Testis (tissue), 3 donors: ENCODE data around the gene C4BPB. TPM values are rescaled to one million over a fixed set of nuclear protein-coding genes. Genes with fewer than 3 reads are reported as not detected.

Experiments
- DNase-seq: peaks from one replicate; pipeline ENCODE4 v3.0.0-alpha.2; 2019
- H3K27ac ChIP-seq, 2 donors: fragments of 200-600 bp; sonication (generic); one replicate each; pipeline ENCODE4 v1.5.1; 2019
- H3K27me3 ChIP-seq: fragments of 200-600 bp; sonication (generic); one replicate; pipeline ENCODE4 v1.5.1; 2019
- H3K36me3 ChIP-seq: fragments of 200-600 bp; sonication (generic); one replicate; pipeline ENCODE4 v1.5.1; 2017; ENCODE audit warnings: low read depth; ENCODE audit errors: missing control alignments
- H3K4me1 ChIP-seq: fragments of 200-600 bp; sonication (generic); one replicate; pipeline ENCODE4 v1.5.1; 2019
- H3K4me3 ChIP-seq, 2 donors: fragments of 200-600 bp; sonication (generic); one replicate each; pipeline ENCODE4 v1.5.1; 2017 to 2019
- H3K9me3 ChIP-seq: fragments of 200-600 bp; sonication (generic); one replicate; pipeline ENCODE4 v1.5.1; 2017
- POLR2A ChIP-seq: fragments of 450-650 bp; IDR thresholded peaks from one replicate; pipeline ENCODE4 v1.6.1; 2017; ENCODE audit warnings: antibody characterized with exemption, mild to moderate bottlenecking, moderate library complexity
- WGBS, 2 donors: methylation state at CpG; one replicate each; pipeline ENCODE4 v1.1.5; 2018; 5-methylcytosine and 5-hydroxymethylcytosine counted together
- intact Hi-C: fragments of 100-400 bp; cut with DNase I; formaldehyde crosslinking; loops from one replicate; pipeline ENCODE4 v1.15.1; 2023; ENCODE audit warnings: low total_unique reads
- polyA plus RNA-seq: library from polyadenylated mRNA; stranded (reverse); fragments of 350-450 nt; fragmentation: Illumina TruSeq; extraction: RNeasy Lipid Tissue Mini Kit (QIAGEN cat#74804); gene quantifications from one replicate; pipeline ENCODE4 v1.2.3, GENCODE V29; 2014; ENCODE audit warnings: low read depth, low replicate concordance; ENCODE audit not compliant: insufficient read depth
- total RNA-seq, 2 donors: library from RNA; depleted of rRNA; stranded (reverse); fragments of >200 nt; gene quantifications; one replicate each; pipeline ENCODE4 v1.2.3, GENCODE V29; 2016
- TF ChIP-seq, protein P1 (sequence below), 3 experiments: fragments of 450-650 bp in 2 of 3; fragments of 200-600 bp in 1 of 3; sonication (generic) in 1 of 3; IDR thresholded peaks; one replicate each; pipeline ENCODE4 v1.5.1; 2016 to 2019; ENCODE audit warnings: antibody characterized with exemption in 3 of 3, mild to moderate bottlenecking in 2 of 3, moderate library complexity in 1 of 3

C4BPB gene
- total and polyA plus RNA-seq, 3 donors from 2014 or later = 0.63 to 1.6 (median 0.87) TPM

DNA sequence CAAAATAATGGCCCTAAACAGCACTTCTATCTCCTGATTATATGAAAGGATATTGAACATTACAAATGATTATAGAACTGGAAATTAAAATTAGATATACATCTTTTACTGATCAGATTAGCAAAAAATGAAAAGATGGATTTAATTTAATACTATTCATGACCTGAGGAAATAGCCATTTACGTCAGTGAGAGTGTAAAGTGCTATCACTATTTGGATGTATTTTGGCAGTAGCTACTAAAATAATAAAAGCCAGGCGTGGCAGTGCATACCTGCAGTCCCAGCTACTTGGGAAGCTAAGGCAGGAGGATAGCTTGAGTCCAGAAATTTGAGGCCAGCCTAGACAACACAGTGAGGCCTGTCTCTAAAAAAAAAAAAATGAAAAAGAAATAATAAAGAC lies 5.3 kb downstream of the C4BPB start:
- TF ChIP-seq POLR2A = no peak
- TF ChIP-seq, protein P1, sequence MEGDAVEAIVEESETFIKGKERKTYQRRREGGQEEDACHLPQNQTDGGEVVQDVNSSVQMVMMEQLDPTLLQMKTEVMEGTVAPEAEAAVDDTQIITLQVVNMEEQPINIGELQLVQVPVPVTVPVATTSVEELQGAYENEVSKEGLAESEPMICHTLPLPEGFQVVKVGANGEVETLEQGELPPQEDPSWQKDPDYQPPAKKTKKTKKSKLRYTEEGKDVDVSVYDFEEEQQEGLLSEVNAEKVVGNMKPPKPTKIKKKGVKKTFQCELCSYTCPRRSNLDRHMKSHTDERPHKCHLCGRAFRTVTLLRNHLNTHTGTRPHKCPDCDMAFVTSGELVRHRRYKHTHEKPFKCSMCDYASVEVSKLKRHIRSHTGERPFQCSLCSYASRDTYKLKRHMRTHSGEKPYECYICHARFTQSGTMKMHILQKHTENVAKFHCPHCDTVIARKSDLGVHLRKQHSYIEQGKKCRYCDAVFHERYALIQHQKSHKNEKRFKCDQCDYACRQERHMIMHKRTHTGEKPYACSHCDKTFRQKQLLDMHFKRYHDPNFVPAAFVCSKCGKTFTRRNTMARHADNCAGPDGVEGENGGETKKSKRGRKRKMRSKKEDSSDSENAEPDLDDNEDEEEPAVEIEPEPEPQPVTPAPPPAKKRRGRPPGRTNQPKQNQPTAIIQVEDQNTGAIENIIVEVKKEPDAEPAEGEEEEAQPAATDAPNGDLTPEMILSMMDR (IDR thresholded peaks at IDR 0.05) = no peak
- Histone ChIP-seq H3K4me3 (no peak overlapping the region), H3K27me3 (no peaks in the 10 kb centered on the region), H3K4me1 (peaks cover 5% of the 10 kb centered on the region), H3K9me3 (no peaks in the 10 kb centered on the region), H3K27ac (no peak overlapping the region), H3K36me3 (no peaks in the 10 kb centered on the region)
- intact Hi-C loops = no loop called here
- 69 to 74% methylated on average over 2 of the region's 2 CpGs for WGBS, 2 donors
- no peak for DNase-seq

DNA sequence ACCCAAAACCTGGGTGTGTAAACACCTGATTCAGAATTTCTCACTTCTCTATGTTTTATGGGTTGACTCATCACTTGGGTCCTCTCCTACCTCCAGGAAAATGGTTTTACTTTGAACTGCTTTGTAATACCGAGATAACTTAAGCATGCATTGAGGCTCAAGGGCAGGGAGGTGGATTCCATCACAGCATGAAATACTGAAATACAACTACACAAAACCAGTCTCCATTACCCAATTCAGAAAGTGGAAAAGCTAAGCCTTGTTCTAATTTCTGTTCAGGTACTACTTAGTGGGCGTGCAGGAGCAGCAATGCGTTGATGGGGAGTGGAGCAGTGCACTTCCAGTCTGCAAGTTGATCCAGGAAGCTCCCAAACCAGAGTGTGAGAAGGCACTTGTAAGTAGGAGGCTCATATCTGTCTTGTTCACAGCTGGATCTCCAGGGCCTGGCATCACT lies 9.2 kb downstream of the C4BPB start:
- H3K4me3 ChIP-seq = no peak overlapping the region
- H3K27me3 ChIP-seq = no peaks in the 10 kb centered on the region
- TF ChIP-seq, protein P1 (IDR thresholded peaks at IDR 0.05) = no peak
- TF ChIP-seq POLR2A = no peak
- H3K27ac ChIP-seq = no peak overlapping the region
- DNase-seq = no peak
- intact Hi-C loops = no loop called here
- no peaks in the 10 kb centered on the region for H3K9me3 ChIP-seq
- H3K4me1 ChIP-seq = no peaks in the 10 kb centered on the region
- 84 to 90% methylated on average over 3 of the region's 3 CpGs for WGBS, 2 donors
- no peaks in the 10 kb centered on the region for H3K36me3 ChIP-seq

DNA sequence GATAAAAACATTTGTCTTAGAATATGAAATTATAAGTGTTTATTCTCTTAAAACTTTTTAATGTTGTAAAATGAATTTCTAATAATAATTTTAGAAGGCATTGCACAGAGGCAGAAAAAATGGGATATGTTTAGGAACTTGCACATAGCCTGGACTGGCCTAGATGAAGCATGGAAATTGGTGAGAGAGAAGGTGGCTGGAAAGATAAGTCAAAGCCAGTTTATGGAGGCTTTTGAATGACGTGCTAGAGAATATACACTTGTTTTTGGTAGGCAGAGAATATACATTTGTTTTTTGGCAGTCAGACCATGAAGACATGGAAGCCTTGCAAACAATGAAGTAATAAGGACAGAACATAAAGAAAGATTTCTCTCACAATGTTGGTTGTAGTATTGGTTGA lies 13.1 kb downstream of the C4BPB start:
- Histone ChIP-seq H3K36me3 (no peaks in the 10 kb centered on the region), H3K9me3 (no peaks in the 10 kb centered on the region), H3K27me3 (no peaks in the 10 kb centered on the region), H3K27ac (no peak overlapping the region), H3K4me1 (no peaks in the 10 kb centered on the region), H3K4me3 (no peak overlapping the region)
- 71 to 94% methylated on average over 1 of the region's 1 CpG for WGBS, 2 donors
- DNase-seq = no peak
- intact Hi-C loops = no loop called here
- TF ChIP-seq, protein P1 (IDR thresholded peaks at IDR 0.05) = no peak
- TF ChIP-seq POLR2A = no peak

DNA sequence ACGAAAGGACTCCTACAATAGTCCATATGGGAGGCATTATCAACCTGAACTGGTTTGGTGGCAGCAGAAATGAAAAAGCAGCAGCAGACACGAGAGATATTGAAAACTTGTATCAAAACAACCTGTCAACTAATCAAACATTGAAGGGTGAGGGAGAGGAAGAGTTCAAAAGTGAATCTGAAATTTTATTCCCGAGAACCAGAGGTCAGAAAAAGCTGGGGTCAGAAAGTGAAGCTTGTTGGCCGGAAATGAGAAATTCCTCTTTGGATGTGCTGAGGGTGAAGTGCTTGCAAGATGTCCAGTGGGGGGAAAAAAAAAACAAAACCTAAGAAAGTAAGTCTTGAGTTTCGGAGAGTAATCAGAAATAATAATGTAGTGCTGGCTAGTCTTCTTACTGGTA lies 13.5 kb downstream of the C4BPB start:
- no peaks in the 10 kb centered on the region for H3K36me3 ChIP-seq
- TF ChIP-seq POLR2A = no peak
- TF ChIP-seq, protein P1 (IDR thresholded peaks at IDR 0.05) = no peak
- no peak for DNase-seq
- H3K4me3 ChIP-seq = no peak overlapping the region
- 57 to 64% methylated on average over 5 of the region's 5 CpGs for WGBS, 2 donors
- H3K4me1 ChIP-seq = no peaks in the 10 kb centered on the region
- no peaks in the 10 kb centered on the region for H3K9me3 ChIP-seq
- intact Hi-C loops = no loop called here
- no peaks in the 10 kb centered on the region for H3K27me3 ChIP-seq
- H3K27ac ChIP-seq = no peak overlapping the region

DNA sequence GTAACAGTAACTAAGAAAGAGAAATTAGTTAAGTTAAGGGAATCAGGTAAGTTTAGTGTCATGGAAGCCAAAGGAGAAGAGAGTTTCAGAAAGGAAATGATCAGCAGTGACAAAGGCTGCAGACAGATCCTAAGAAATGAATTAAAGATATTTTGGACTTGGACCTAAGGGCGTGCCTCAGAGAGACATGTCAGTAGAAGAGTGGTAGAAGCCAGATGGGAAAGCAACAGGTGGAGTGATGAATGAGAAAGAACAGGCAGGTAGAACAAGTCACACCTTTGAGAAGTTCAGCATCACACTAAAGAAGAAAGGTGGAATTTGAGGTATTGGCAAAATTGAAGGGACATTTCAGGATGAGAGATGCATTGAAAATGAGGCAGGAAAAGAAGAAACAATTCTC lies 14.0 kb downstream of the C4BPB start:
- 79 to 90% methylated on average over 1 of the region's 1 CpG for WGBS, 2 donors
- TF ChIP-seq POLR2A = no peak
- TF ChIP-seq, protein P1 (IDR thresholded peaks at IDR 0.05) = no peak
- intact Hi-C loops = no loop called here

More for the DNA sequence above, 14.0 kb downstream of the C4BPB start:
- H3K4me1 ChIP-seq = no peaks in the 10 kb centered on the region
- H3K36me3 ChIP-seq = no peaks in the 10 kb centered on the region
- H3K9me3 ChIP-seq = no peaks in the 10 kb centered on the region
- H3K27me3 ChIP-seq = no peaks in the 10 kb centered on the region
- H3K4me3 ChIP-seq = no peak overlapping the region
- H3K27ac ChIP-seq = no peak overlapping the region
- DNase-seq = no peak
